ES-I3 (cell line): Measurements from ENCODE around the gene SRGAP2.
"Not testable (repeated sequence)": the region's sequence is repeated elsewhere in the genome, so short reads cannot be mapped to it uniquely, and the experiment has no call there.

Experiments
- H3K36me3 ChIP-seq: 2 replicates; pipeline ENCODE4 v1.6.1; 2013; ENCODE audit warnings: mild to moderate bottlenecking, low read length, control low read depth, moderate library complexity; ENCODE audit not compliant: insufficient read depth
- H3K4me1 ChIP-seq: 2 replicates; pipeline ENCODE4 v1.6.1; 2013; ENCODE audit warnings: mild to moderate bottlenecking, control low read depth, low read length; ENCODE audit not compliant: insufficient read depth
- H3K9ac ChIP-seq: 2 replicates; pipeline ENCODE4 v1.6.1; 2013; ENCODE audit warnings: low read depth, mild to moderate bottlenecking, low read length, moderate library complexity
- H3K9me3 ChIP-seq: 2 replicates; pipeline ENCODE4 v1.6.1; 2013; ENCODE audit warnings: mild to moderate bottlenecking, low read length, moderate library complexity; ENCODE audit not compliant: control insufficient read depth, insufficient read depth

SRGAP2 gene

DNA sequence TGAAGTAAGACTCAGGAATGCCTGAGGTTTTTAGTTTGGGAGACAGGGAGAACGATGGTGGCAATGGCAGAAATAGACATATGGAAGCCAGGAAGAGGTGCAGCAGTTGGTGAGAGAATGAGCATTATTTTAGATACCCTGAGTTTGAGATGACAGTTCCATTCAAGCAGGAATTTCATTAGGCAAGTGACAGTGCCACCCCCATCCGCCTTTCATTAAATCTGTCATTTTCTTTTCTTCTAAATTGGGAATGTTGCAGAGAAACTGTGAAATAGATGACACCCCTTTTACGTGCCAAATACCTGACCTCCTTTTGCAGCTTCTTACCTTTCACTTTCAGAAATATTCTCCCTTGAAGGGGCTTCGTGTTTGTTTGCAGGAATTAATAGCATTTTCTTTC is 22.0 kb downstream of the SRGAP2 start:
- H3K9ac ChIP-seq, H3K4me1 ChIP-seq, H3K36me3 ChIP-seq, H3K9me3 ChIP-seq: not testable (repeated sequence)

DNA sequence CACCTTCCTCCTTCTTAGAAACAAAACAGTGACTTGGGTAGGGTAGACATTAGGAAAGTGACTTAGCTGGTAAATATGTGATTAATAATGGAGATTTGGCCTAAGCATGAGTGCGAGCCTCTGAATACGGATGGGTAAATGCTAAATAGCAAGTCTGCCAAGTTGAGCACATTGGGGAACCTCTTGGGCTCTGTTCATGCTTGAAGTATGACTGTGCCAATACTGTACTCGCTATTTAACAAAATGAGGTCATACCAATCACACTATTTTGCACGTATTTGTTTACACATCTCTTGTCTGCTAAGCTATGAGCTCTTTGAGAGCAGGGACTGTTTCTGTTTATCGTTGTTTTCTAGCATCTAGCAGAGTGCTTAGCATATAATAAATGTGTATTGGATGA is 23.5 kb downstream of the SRGAP2 start:
- H3K36me3 ChIP-seq, result not testable (repeated sequence)

DNA sequence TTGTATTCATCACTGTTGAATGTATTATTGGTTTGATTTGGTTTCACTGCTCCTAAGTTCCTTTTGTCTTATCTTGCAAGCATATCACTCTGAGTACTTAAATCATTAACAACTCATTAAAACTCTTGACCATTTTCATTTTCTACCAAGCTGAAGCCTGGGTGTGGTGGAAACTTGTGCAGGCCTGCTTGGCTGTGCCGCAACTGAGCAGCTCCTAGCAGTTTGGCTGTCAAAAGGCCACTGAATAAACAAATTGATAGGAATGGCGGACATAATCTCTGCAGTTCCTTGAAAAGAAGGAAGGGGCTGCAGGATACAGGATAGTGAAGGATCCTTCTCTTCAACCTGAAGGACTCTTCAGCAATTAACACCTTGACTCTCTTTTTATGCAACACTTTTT is 25.9 kb downstream of the SRGAP2 start:
- H3K36me3 ChIP-seq, H3K9ac ChIP-seq, H3K4me1 ChIP-seq, H3K9me3 ChIP-seq: not testable (repeated sequence)

More for the DNA sequence above, 23.5 kb downstream of the SRGAP2 start:
- H3K4me1 ChIP-seq, H3K9ac ChIP-seq, H3K9me3 ChIP-seq: not testable (repeated sequence)

DNA sequence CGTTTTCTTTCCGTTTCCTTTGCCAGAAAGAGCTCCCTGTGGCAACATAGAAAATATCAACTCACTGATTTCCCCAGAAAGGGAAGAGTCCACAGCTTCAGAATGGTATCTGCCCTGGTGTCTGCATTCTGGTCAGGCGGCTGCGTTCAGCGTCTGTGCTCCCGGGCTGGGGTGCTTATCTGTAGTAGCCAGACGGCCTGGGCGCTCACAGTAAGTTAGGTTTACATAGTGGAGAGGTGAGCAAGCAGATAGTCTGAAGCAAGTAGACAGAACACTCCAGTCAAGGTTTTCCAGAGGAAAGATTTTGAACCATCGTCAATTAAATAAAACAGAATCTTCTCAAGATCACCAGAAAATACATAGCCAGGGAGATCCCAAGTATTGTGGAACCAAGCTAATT is 28.6 kb downstream of the SRGAP2 start:
- not testable (repeated sequence) for H3K9me3 ChIP-seq, H3K36me3 ChIP-seq, H3K9ac ChIP-seq, H3K4me1 ChIP-seq

DNA sequence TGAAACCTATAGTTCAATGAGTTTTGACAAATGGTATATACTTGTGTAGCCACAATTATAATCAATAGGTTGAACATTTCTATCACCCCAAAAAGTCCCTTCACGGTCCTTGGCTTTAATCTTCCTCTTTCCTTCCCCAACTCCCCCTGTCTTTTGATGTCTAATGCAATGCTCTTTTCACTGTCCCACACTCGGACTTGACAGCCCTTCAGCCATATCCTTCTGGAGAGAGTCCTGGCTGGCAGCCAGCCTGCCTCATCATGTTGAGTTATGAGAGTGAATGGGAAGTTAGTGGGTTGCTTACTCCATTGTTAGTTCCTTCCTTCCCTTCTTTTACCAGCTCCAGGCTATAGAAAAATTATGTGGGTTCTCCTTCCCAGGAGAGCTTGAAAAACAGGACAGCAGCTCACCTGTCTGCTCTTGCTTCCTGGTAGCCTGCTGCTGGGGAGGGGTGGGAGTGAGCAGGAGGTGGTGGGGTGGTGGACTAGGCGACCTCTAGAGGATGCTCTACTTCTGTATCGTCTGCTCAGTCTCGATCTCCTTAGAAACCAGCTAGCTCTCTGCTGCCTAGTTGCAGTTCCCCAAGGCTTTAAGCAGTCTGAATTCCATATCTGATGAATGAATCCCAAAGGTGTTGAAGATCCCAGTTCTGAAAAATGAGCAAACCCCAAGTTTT is 29.8 kb downstream of the SRGAP2 start:
- not testable (repeated sequence) for H3K9ac ChIP-seq, H3K4me1 ChIP-seq, H3K36me3 ChIP-seq, H3K9me3 ChIP-seq

DNA sequence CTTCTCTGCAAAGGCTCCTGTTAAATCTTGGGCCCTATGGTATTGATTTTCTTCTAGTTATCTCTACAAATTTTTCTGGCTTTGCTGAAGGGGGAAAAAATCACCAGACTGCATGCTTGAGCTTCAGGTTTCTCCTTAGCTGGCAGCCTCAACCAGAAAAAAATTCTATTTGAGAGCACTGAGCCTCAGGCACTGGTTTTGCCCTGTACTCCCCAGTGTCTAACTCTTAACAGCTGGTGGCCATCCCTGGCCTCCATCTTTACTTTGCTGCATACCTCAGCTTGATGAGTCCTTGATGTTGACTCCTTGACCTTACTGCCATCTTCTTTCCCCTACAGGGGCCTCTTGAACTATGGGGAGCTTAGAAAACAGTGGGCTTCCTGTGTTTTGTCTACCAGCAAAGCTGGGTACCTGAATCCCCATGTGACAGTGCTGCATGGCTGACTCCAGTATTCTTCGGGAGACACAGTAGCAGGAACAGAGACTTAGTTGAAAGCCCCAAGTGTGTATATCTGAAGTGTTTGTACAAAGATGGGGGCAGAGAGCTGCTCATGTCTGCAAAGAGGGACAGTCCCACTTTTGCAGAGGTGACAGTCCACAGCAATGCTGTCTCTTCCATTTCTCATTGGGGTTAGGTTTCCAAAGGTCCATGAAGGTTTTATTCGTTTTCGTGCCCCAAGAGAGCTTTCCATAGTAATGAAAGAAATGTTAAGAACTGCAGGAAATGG is 31.0 kb downstream of the SRGAP2 start:
- not testable (repeated sequence) for H3K9ac ChIP-seq, H3K4me1 ChIP-seq, H3K36me3 ChIP-seq, H3K9me3 ChIP-seq

DNA sequence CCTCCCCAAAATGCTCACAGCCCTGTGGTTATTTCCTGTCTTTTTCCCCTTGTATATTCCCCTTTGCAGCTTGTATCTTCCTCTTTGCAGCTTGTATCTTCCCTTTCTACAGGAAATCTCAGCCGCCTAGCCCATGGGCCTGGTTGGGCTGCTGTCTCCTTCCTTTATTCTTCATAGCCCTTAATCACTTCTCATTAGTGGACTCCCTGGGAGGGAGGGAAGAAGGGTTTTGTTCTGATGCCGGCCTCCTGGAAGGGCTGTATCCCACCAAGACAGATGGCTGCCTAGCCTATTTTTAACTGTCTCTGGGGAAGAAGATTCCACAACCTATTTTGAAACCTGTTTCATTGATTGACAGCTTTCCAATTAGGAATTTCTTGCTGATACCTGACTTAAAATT is 31.8 kb downstream of the SRGAP2 start:
- H3K36me3 ChIP-seq, H3K4me1 ChIP-seq, H3K9me3 ChIP-seq, H3K9ac ChIP-seq: not testable (repeated sequence)

DNA sequence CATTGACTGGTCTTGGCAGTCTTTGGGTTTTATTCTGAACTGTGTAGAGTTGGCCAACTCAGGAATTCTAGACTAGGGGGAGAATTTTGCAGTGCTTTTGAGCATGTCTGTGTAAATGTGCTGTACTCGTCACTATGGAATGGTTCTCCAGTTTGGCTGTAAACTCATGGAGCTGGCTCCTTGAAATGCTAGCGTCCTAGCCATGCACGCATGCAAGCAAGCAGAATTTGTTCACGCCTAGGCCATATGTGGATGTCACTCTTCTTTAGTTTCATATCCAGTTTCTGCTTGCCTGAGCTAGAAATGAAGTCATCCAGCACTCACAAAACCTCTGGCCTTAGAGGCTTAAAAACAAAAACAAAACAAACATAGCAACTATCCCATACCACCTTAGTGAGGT is 36.9 kb downstream of the SRGAP2 start:
- not testable (repeated sequence) for H3K36me3 ChIP-seq, H3K9ac ChIP-seq, H3K9me3 ChIP-seq, H3K4me1 ChIP-seq

DNA sequence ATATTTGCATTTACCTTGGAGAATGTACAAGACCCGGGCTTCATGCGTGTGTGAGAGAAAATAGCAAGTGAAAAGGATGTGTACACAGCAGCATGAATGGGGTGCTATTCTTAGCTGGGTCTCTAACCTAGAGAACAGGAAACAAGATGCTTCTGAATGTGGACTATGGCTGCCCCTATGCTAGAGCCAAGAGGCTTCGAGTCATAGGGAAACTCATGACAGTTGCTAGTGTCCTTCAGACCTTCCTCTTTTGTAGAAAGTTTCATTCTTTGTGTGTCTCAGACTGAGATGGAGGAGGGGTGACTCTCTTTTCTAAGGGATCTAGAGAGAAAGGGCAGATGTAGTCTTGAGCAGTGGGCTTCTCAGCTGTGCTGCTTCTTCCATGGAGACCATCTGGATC is 40.0 kb downstream of the SRGAP2 start:
- H3K4me1 ChIP-seq, H3K9ac ChIP-seq, H3K9me3 ChIP-seq, H3K36me3 ChIP-seq: not testable (repeated sequence)

DNA sequence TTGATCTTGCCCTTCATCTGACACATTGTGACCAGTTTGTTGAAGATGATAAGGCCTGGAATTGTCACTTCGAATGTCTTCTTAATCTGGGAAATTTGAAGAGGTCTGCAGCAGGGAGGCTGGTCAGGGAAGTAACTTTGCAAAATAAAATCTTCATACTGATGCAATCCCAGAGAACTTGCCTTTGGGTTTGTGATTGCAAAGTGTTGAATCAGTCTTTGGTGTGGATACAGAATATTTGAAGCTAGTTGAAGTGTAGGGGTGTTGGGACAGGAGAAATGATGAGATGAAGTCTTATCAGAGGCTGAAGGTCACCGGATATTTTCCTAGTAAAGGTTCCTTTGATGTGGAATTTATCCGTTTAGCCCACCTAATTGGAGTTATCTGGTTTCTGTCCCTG is 42.1 kb downstream of the SRGAP2 start:
- not testable (repeated sequence) for H3K9me3 ChIP-seq, H3K4me1 ChIP-seq, H3K36me3 ChIP-seq, H3K9ac ChIP-seq

DNA sequence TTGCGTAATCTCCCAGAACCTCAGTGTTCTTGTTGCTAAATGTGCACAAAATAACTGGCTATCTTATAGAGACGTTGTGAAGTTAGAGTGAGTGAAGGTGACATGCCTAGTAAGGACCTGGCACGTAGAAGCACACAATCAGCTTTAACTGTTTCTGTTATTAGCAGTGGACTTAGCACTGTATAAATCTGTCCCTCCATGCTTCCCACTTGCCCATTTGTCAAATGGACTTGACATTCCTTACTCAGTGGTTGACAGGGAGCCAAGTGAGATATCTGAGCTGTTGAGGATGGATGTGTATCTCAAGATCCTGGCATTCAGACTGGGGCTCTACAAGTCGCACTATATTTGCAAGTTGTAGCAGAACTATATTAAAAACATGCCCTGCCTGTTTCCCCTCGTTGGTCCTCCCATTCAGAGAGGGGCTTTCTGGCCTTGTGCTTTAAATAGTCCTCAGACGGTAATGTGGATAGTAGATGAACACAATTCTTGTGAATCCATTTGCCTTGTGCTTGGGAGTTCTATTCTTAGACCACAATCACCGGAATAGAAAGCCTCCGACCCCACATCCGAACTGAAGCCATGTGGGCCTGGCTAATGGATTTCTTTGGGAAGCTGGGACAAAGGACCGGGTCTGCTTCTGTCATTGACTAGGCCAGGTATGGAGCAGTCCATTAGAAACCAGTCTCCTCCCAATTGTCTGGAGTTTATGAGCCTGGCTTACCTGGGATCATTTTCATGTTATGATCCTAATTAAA is 43.0 kb downstream of the SRGAP2 start:
- not testable (repeated sequence) for H3K4me1 ChIP-seq, H3K9me3 ChIP-seq, H3K9ac ChIP-seq, H3K36me3 ChIP-seq

DNA sequence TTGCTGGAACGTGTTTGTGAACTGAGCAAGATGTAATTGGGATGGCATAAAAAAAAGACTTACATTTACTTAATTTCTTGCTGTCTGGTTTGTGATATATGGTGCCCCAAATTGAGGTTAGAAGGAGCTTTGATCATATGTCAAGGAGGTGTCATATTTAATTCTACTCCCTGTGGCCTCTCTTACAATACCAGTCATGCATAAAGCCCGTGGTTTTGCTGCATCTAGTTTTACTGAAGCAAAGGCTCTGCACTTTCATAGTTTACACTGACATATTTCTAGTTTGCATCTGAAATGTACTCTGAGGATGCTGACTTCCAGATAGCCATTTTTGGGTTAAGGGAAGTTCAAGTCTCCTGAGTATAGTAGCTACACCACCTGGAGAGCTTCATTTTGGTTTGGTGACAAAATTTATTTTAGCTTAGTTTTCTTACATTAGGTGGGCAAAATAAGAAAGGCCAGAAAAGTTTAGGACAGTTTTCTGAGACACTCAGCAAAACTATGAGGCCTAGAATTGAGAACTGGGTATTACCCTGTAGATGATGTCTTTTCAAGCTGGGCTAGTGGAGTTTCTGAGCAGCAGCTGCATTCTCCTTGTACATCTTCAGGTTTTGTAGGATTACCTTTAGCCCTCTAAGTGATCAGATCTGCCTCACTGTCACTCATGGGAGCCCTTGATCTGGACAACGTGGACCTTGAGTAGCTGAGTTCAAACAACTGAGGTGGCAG is 47.8 kb downstream of the SRGAP2 start:
- H3K36me3 ChIP-seq, H3K9ac ChIP-seq, H3K4me1 ChIP-seq, H3K9me3 ChIP-seq: not testable (repeated sequence)

DNA sequence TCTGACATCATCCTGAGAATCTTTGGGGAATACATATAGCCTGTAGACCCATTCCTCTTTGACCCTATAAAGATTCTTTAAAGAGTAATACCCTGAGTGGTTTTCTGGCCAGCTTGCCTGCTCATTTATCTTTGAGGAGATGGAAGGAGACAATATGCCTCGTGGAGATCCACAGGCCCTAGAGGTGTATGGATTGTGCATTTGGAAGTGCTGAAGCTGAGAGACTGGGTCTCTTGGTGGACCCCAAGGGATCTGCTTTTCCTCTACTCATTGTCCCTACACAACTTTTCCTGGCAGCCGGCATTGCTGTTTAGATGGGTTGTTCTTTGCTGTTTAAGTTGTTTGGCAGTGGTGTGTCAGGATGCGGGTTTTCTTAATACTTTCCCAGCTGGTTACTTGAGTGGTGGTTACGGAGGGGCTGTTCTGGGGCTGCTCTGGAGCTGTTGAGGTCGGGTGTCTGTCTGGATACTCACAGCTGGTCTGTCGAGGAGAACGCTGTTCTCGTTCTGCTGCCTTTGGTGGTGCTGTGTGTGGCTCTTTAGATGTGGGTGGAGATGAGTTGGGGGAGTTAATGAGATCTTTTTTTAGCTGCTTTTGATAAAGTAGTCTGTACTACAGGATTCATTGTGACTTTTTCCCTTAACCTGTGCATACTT is 49.5 kb downstream of the SRGAP2 start:
- not testable (repeated sequence) for H3K36me3 ChIP-seq, H3K4me1 ChIP-seq, H3K9ac ChIP-seq, H3K9me3 ChIP-seq
